HepG2 (cell line): ENCODE data around the gene PARVA. TPM values are rescaled to one million over a fixed set of nuclear protein-coding genes. Genes with fewer than 3 reads are reported as not detected.
A peak's percentile ranks its signal among the peaks of the same experiment; 100 is the strongest.

ENCODE experiments used
- ATAC-seq: fragments of 200-7000 bp; cut with Tn5 transposase; 3 replicates; pipeline ENCODE4 v1.9.1; 2020; ENCODE audit warnings: mild to moderate bottlenecking, moderate library complexity
- BruUV-seq: library from RNA; stranded (reverse); fragments of 400-500 nt; replicated peaks from 2 replicates; lab custom pipeline; 2021; lab: Mats Ljungman, UMichigan
- CTCF ChIA-PET: fragments of 300-600 bp; formaldehyde crosslinking; extraction: SDS; loops from one replicate; lab custom pipeline; 2021; ENCODE audit warnings: low total read pairs, inconsistent platforms, low intra/inter-chr PET ratio; lab: Yijun Ruan, JAX
- POLR2A ChIA-PET: fragments of 350-600 bp; sonication (Branson Sonifier 250); formaldehyde crosslinking; loops from one replicate; lab custom pipeline; 2020; ENCODE audit warnings: antibody characterized with exemption, inconsistent platforms; lab: Yijun Ruan, JAX
- DNase-seq: peaks from one replicate; pipeline ENCODE4 v3.0.0-alpha.2; 2015; ENCODE audit warnings: low spot score
- FAIRE-seq: peaks from 3 replicates; lab custom pipeline; 2011; peaks lifted over from hg19 to GRCh38; lab: Jason Lieb, UNC
- H2AFZ ChIP-seq: one replicate; pipeline ENCODE4 v1.6.1; 2011; ENCODE audit warnings: low read length, inconsistent platforms
- H3K27ac ChIP-seq: fragments of 300-600 bp; 3 replicates; pipeline ENCODE4 v1.8.0; 2011; ENCODE audit warnings: mixed run types, mild to moderate bottlenecking, mixed read lengths, low read length, inconsistent platforms; ENCODE audit not compliant: insufficient read depth; ENCODE audit errors: extremely low read length
- H3K27me3 ChIP-seq, 2 experiments: fragments of 200-600 bp in 1 of 2; 2 replicates in 1 of 2; 3 replicates in 1 of 2; pipeline versions ENCODE4 v1.6.0 to v1.8.0; 2011; ENCODE audit warnings: low read length in 2 of 2, mild to moderate bottlenecking in 2 of 2, moderate library complexity in 2 of 2, inconsistent platforms in 1 of 2; ENCODE audit not compliant: insufficient read depth in 2 of 2, control insufficient read depth in 1 of 2
- H3K36me3 ChIP-seq, 2 experiments: fragments of 200-600 bp in 1 of 2; replicated peaks in 1 of 2; 2 replicates in 1 of 2; 3 replicates in 1 of 2; pipeline versions ENCODE4 v1.5.1 to v1.8.0; 2011; ENCODE audit warnings: low read length in 2 of 2, inconsistent platforms in 1 of 2; ENCODE audit not compliant: insufficient read depth in 2 of 2, control insufficient read depth in 1 of 2
- H3K4me1 ChIP-seq: 2 replicates; pipeline ENCODE4 v1.5.1; 2012; ENCODE audit warnings: low read length, inconsistent platforms; ENCODE audit not compliant: insufficient read depth
- H3K4me2 ChIP-seq: 2 replicates; pipeline ENCODE4 v1.6.0; 2011; ENCODE audit warnings: low read depth, low read length, inconsistent platforms
- H3K4me3 ChIP-seq, 3 experiments: fragments of 200-600 bp in 1 of 3; sonication (generic), shearing (Covaris generic) in 1 of 3; replicated peaks in 1 of 3; 2 replicates each; pipeline ENCODE4 v1.5.1; 2011 to 2016; ENCODE audit warnings: low read length in 3 of 3, inconsistent platforms in 2 of 3, low read depth in 2 of 3, mild to moderate bottlenecking in 2 of 3, control low read depth in 1 of 3, mixed read lengths in 1 of 3; ENCODE audit not compliant: insufficient read depth in 1 of 3
- H3K79me2 ChIP-seq: one replicate; pipeline ENCODE4 v1.6.1; 2011; ENCODE audit warnings: low read length, inconsistent platforms; ENCODE audit not compliant: insufficient read depth
- H3K9ac ChIP-seq: 2 replicates; pipeline ENCODE4 v1.6.0; 2011; ENCODE audit warnings: mild to moderate bottlenecking, low read depth, low read length, inconsistent platforms; ENCODE audit not compliant: insufficient read depth
- H3K9me3 ChIP-seq: 2 replicates; pipeline ENCODE4 v1.5.1; 2012; ENCODE audit warnings: mild to moderate bottlenecking, low read length
- H4K20me1 ChIP-seq: 2 replicates; pipeline ENCODE4 v1.6.0; 2011; ENCODE audit warnings: inconsistent platforms, mild to moderate bottlenecking, low read length, moderate library complexity; ENCODE audit not compliant: insufficient read depth
- DMAP1 ChIP-seq: IDR thresholded peaks from 2 replicates; pipeline ENCODE4 v1.6.1; 2016
- DMTF1 ChIP-seq: sonication (generic); formaldehyde crosslinking; IDR thresholded peaks from 2 replicates; pipeline ENCODE4 v1.4.0; 2020; ENCODE audit warnings: mild to moderate bottlenecking, missing genetic modification reagents
- DR1 ChIP-seq: sonication (generic); formaldehyde crosslinking; IDR thresholded peaks from 2 replicates; pipeline ENCODE4 v1.8.0; 2021; ENCODE audit warnings: mild to moderate bottlenecking, missing genetic modification reagents, inconsistent platforms
- DZIP1 ChIP-seq: sonication (generic); formaldehyde crosslinking; IDR thresholded peaks from 2 replicates; pipeline ENCODE4 v1.5.0; 2020; ENCODE audit warnings: mild to moderate bottlenecking, missing genetic modification reagents
- GFI1 ChIP-seq: sonication (generic); formaldehyde crosslinking; IDR thresholded peaks from 2 replicates; pipeline ENCODE4 v1.5.0; 2020; ENCODE audit warnings: missing genetic modification reagents, mild to moderate bottlenecking, borderline replicate concordance
- HDAC1 ChIP-seq: sonication (generic); formaldehyde crosslinking; IDR thresholded peaks from 2 replicates; pipeline ENCODE4 v1.5.1; 2020; ENCODE audit warnings: mild to moderate bottlenecking, missing genetic modification reagents
- NFYB ChIP-seq: sonication (generic); formaldehyde crosslinking; IDR thresholded peaks from 2 replicates; pipeline ENCODE4 v1.4.0; 2020; ENCODE audit warnings: missing genetic modification reagents
- STAG1 ChIP-seq: sonication (generic); formaldehyde crosslinking; IDR thresholded peaks from 2 replicates; pipeline ENCODE4 v1.4.0; 2020; ENCODE audit warnings: missing genetic modification reagents
- ZNF225 ChIP-seq: sonication (generic); formaldehyde crosslinking; IDR thresholded peaks from 2 replicates; pipeline ENCODE4 v1.4.0; 2020; ENCODE audit warnings: mild to moderate bottlenecking, missing genetic modification reagents
- ZNF30 ChIP-seq: sonication (generic); formaldehyde crosslinking; IDR thresholded peaks from 2 replicates; pipeline ENCODE4 v1.5.0; 2020; ENCODE audit warnings: mild to moderate bottlenecking, missing genetic modification reagents
- WGBS: methylation state at CpG from one replicate; pipeline ENCODE4 v1.1.6; 2017; ENCODE audit warnings: low lambda C conversion rate; 5-methylcytosine and 5-hydroxymethylcytosine counted together
- in situ Hi-C: cut with HindIII; loops from 2 replicates; pipeline ENCODE4 v1.10.0; 2017; ENCODE audit warnings: low pct_unique_long_range_greater_than_20kb; ENCODE audit not compliant: extremely low pct_ligation_motif_present
- intact Hi-C: fragments of 100-400 bp; cut with micrococcal nuclease; formaldehyde crosslinking; loops from one replicate; pipeline ENCODE4 v1.10.0; 2022; ENCODE audit not compliant: unreplicated experiment
- polyA plus RNA-seq, 8 experiments: library from polyadenylated mRNA; depleted of rRNA in 3 of 8; stranded (reverse) in 7 of 8; unstranded in 1 of 8; fragments of >200 nt; fragmentation: Illumina TruSeq in 4 of 8; extraction: Trizol in 4 of 8; gene quantifications; 2 replicates each; pipeline versions ENCODE4 v1.2.1 to v1.2.3, GENCODE V29; 2011 to 2016; ENCODE audit warnings: low read depth in 4 of 8, missing spikeins in 1 of 8, mixed read lengths in 1 of 8; ENCODE audit not compliant: insufficient read depth in 1 of 8
- total RNA-seq, 5 experiments: library from RNA; depleted of rRNA; stranded (reverse); fragments of >200 nt; fragmentation: Illumina TruSeq; extraction: Trizol; gene quantifications; 2 replicates each; pipeline ENCODE4 v1.2.3, GENCODE V29; 2016; ENCODE audit warnings: low read depth in 1 of 5

Gene PARVA
- total and polyA plus RNA-seq, 2 of the 13 experiments (the other 11 are each of a cell fraction or from before 2014, with no cell fraction given), result 5.9 to 9.1 TPM

- H3K4me1 ChIP-seq, result peaks cover 14% of the 10 kb centered on the region
- ChIA-PET CTCF (no interaction called here), POLR2A (no interaction called here)
- no peak overlapping the region for H3K27ac ChIP-seq
- no TSS peak for BruUV-seq
- H3K4me2 ChIP-seq, result no peak overlapping the region
- no peak overlapping the region for H3K9ac ChIP-seq
- H3K4me3 ChIP-seq, result no peak overlapping the region
- H4K20me1 ChIP-seq, result no peaks in the 10 kb centered on the region
- H3K79me2 ChIP-seq, result no peaks in the 10 kb centered on the region
- no peak for DNase-seq
- no peaks in the 10 kb centered on the region for H3K9me3 ChIP-seq
- TF ChIP-seq HDAC1 (CRISPR knock-in tag) (no peak), GFI1 (CRISPR knock-in tag) (0 out of 2 replicates have a peak, but pooled peaks have one; percentile 1)
- H3K36me3 ChIP-seq, result no peaks in the 10 kb centered on the region
- no peak for FAIRE-seq
- in situ Hi-C loops, result no loop called here
- 75% methylated on average over 2 of the region's 2 CpGs for WGBS
- H2AFZ ChIP-seq, result no peak overlapping the region
- ATAC-seq, result no peak
- H3K27me3 ChIP-seq, result no peaks in the 10 kb centered on the region
- intact Hi-C loops, result no loop called here
Observed at GRCh38 chr11:12403997-12404350, 26.6 kb downstream of the PARVA start.

- ChIA-PET CTCF (no interaction called here), POLR2A (no interaction called here)
- no peaks in the 10 kb centered on the region for H4K20me1 ChIP-seq
- no peaks in the 10 kb centered on the region for H3K36me3 ChIP-seq
- DNase-seq (no peak), ATAC-seq (no peak), FAIRE-seq (no peak)
- H3K4me2 ChIP-seq, result no peak overlapping the region
- 94% methylated on average over 3 of the region's 3 CpGs for WGBS
- intact Hi-C loops, result no loop called here
- H3K27ac ChIP-seq, result no peak overlapping the region
- H3K9ac ChIP-seq, result no peak overlapping the region
- H3K9me3 ChIP-seq, result no peaks in the 10 kb centered on the region
- no TSS peak for BruUV-seq
- H3K4me3 ChIP-seq, result no peak overlapping the region
- H3K79me2 ChIP-seq, result no peaks in the 10 kb centered on the region
- TF ChIP-seq DMAP1 (CRISPR knock-in tag), result no peak
- TF ChIP-seq STAG1 (CRISPR knock-in tag), result no peak
- TF ChIP-seq DMTF1 (CRISPR knock-in tag), result no peak
- TF ChIP-seq NFYB (CRISPR knock-in tag), result no peak
- TF ChIP-seq DZIP1 (CRISPR knock-in tag), result no peak
- no peak for TF ChIP-seq ZNF30 (CRISPR knock-in tag)
- no peak for TF ChIP-seq DR1 (CRISPR knock-in tag)
- TF ChIP-seq ZNF225, result no peak
- in situ Hi-C loops, result no loop called here
- peaks cover 14% of the 10 kb centered on the region for H3K4me1 ChIP-seq
- no peaks in the 10 kb centered on the region for H3K27me3 ChIP-seq
- H2AFZ ChIP-seq, result no peak overlapping the region
Observed at GRCh38 chr11:12404436-12404835, 27.1 kb downstream of the PARVA start.
